ENCODE measurements around the gene NFATC1. TPM values are rescaled to one million over a fixed set of nuclear protein-coding genes. Genes with fewer than 3 reads are reported as not detected.

Gene NFATC1
- total RNA-seq = 2.0 and 3.2 TPM in 2 replicates

GRCh38 chr18:79395761-79396404 lies at the start of gene NFATC1:
TSS of gene NFATC1 (plus strand) at chr18:79395930. CDS start at chr18:79396225, 295 bp downstream.

